Measurements from ENCODE around the gene KLHL21.
"Not testable (repeated sequence)": the region's sequence is repeated elsewhere in the genome, so short reads cannot be mapped to it uniquely, and the experiment has no call there.

The KLHL21 gene

DNA sequence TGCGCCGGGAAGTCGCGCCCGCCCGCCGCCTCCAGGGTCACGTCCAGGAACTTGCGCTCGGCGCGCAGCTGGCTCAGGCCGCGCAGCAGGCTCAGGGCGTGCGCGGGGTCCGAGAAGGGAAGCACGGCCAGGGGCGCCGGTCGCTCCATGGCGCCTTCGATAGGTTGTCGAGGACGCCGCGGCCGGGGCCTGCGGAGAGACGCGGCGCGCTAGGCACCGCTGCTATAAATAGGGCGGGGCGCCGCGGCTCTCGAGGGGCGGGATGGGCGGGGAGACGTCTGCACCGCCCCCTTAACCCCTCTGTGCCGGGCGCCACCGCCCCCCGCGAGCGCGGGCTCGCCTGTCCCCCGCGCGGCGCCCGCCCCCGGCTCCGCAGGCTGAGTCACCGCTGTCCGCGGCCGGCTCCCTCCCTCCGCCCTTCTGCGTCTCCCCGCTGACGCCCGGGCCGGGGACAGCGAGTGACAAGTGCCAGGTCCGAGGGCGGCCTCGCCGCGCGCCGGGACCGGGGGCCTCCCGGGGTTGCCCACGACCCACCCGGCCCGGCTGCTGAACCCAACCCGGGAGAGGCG, at the start of gene KLHL21:
Gene KLHL21 (minus strand): TSS at position 201 of the 569 bp plus-strand sequence. CDS start 52 bp downstream, at position 149.
- TF ChIP-seq, protein P1, sequence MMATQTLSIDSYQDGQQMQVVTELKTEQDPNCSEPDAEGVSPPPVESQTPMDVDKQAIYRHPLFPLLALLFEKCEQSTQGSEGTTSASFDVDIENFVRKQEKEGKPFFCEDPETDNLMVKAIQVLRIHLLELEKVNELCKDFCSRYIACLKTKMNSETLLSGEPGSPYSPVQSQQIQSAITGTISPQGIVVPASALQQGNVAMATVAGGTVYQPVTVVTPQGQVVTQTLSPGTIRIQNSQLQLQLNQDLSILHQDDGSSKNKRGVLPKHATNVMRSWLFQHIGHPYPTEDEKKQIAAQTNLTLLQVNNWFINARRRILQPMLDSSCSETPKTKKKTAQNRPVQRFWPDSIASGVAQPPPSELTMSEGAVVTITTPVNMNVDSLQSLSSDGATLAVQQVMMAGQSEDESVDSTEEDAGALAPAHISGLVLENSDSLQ (IDR thresholded peaks at IDR 0.05): no peak
- peak; percentile 43; the same call in 1 of the 2 replicates for TF ChIP-seq FOXM1 (IDR thresholded peaks at IDR 0.05; ENCODE audit: borderline replicate concordance)
- peak; percentile 81 for DNase-seq (ENCODE audit: extremely low spot score)
- ChIA-PET CTCF (interaction anchor here (1.3 kb wide), 1 partner anchor 48 kb away, joined by 3 read pairs; the partner anchor contains the start of gene NOL9), POLR2A (interaction anchor here (0.7 to 6.1 kb wide), 11 partner anchors 9 to 95 kb away, joined by 3 to 55 read pairs (median 5); partner anchors contain the start of genes NOL9, PHF13, TAS1R1 and ZBTB48)

GRCh38 chr1:6651909-6652308, 49.2 kb upstream of the KLHL21 start:
- TF ChIP-seq NFRKB (IDR thresholded peaks at IDR 0.05): no peak
- no peak for TF ChIP-seq BHLHE40 (IDR thresholded peaks at IDR 0.05; ENCODE audit: borderline replicate concordance)
- no peak for TF ChIP-seq SUZ12 (IDR thresholded peaks at IDR 0.05)
- no peak for TF ChIP-seq SP1 (IDR thresholded peaks at IDR 0.05)
- no peak for TF ChIP-seq CTBP1 (IDR thresholded peaks at IDR 0.05; ENCODE audit: borderline replicate concordance)
- TF ChIP-seq FOXA1 (IDR thresholded peaks at IDR 0.05): no peak
- TF ChIP-seq ELF4 (IDR thresholded peaks at IDR 0.05): no peak
- TF ChIP-seq ZNF384 (IDR thresholded peaks at IDR 0.05): no peak
- TF ChIP-seq HDGF (IDR thresholded peaks at IDR 0.05; ENCODE audit: borderline replicate concordance): no peak
- TF ChIP-seq FOXK2 (IDR thresholded peaks at IDR 0.05): no peak
- no peak for TF ChIP-seq L3MBTL2 (conservative IDR thresholded peaks at IDR 0.05)
- TF ChIP-seq TARDBP (IDR thresholded peaks at IDR 0.05): no peak
- TF ChIP-seq, protein P1 (IDR thresholded peaks at IDR 0.05): no peak
- no peak for TF ChIP-seq LEF1 (IDR thresholded peaks at IDR 0.05; ENCODE audit: borderline replicate concordance)
- no peak for TF ChIP-seq FOXM1 (IDR thresholded peaks at IDR 0.05; ENCODE audit: borderline replicate concordance)
- ChIA-PET CTCF (no interaction called here), POLR2A (no interaction called here)
- no peak for DNase-seq (ENCODE audit: extremely low spot score)

DNA sequence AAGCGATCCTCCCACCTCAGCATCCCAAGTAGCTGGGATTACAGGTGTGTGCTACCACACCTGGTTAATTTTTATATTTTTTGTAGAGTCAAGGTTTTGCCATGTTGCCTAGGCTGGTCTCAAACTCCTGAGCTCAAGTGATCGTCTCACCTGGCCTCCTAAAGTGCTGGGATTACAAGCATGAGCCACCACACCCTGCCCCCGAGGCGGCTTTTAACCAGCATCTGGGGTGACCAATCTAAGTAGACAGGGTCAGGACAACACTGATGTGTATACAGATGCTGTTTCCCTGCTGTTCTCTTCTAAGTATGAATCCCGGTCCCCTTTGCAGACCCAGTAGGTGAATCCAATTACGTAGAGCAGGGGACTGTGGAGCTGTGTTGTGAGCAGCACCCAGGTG, 45.9 kb upstream of the KLHL21 start:
- ChIA-PET CTCF (no interaction called here), POLR2A (no interaction called here)
- no peak for DNase-seq (ENCODE audit: extremely low spot score)
- TF ChIP-seq TARDBP (IDR thresholded peaks at IDR 0.05) (no peak), NFRKB (IDR thresholded peaks at IDR 0.05) (no peak), ZNF384 (IDR thresholded peaks at IDR 0.05) (no peak), BHLHE40 (IDR thresholded peaks at IDR 0.05; ENCODE audit: borderline replicate concordance) (no peak), SUZ12 (IDR thresholded peaks at IDR 0.05) (no peak), FOXK2 (IDR thresholded peaks at IDR 0.05) (no peak), FOXA1 (IDR thresholded peaks at IDR 0.05) (no peak), CTBP1 (IDR thresholded peaks at IDR 0.05; ENCODE audit: borderline replicate concordance) (no peak), HDGF (IDR thresholded peaks at IDR 0.05; ENCODE audit: borderline replicate concordance) (no peak), FOXM1 (IDR thresholded peaks at IDR 0.05; ENCODE audit: borderline replicate concordance) (no peak), LEF1 (IDR thresholded peaks at IDR 0.05; ENCODE audit: borderline replicate concordance) (no peak), ARNT (IDR thresholded peaks at IDR 0.05) (no peak), SP1 (IDR thresholded peaks at IDR 0.05) (no peak), L3MBTL2 (conservative IDR thresholded peaks at IDR 0.05) (no peak), ELF4 (IDR thresholded peaks at IDR 0.05) (no peak)
- TF ChIP-seq, protein P1 (IDR thresholded peaks at IDR 0.05): no peak

- no peak for TF ChIP-seq L3MBTL2 (conservative IDR thresholded peaks at IDR 0.05)
- TF ChIP-seq ELF4 (IDR thresholded peaks at IDR 0.05): no peak
- TF ChIP-seq LEF1 (IDR thresholded peaks at IDR 0.05; ENCODE audit: borderline replicate concordance): no peak
- no peak for TF ChIP-seq SUZ12 (IDR thresholded peaks at IDR 0.05)
- TF ChIP-seq NFRKB (IDR thresholded peaks at IDR 0.05): no peak
- ChIA-PET CTCF (interaction anchor here (0.7 to 1.8 kb wide), 10 partner anchors 9 to 155 kb away, joined by 3 to 7 read pairs (median 4); partner anchors contain the start of genes PLEKHG5 and TAS1R1), POLR2A (no interaction called here)
- DNase-seq (ENCODE audit: extremely low spot score): peak; percentile 70
These were observed 44.0 kb upstream of the KLHL21 start for GRCh38 chr1:6646499-6647148.

- POLR2A ChIA-PET: no interaction called here
- CTCF ChIA-PET: interaction anchor here (1.3 kb wide), 1 partner anchor 155 kb away, joined by 3 read pairs; no protein-coding TSS in a partner anchor
- DNase-seq (ENCODE audit: extremely low spot score): no peak
- TF ChIP-seq FOXA1 (IDR thresholded peaks at IDR 0.05): no peak
- no peak for TF ChIP-seq BHLHE40 (IDR thresholded peaks at IDR 0.05; ENCODE audit: borderline replicate concordance)
- TF ChIP-seq ELF4 (IDR thresholded peaks at IDR 0.05): no peak
- TF ChIP-seq, protein P1 (IDR thresholded peaks at IDR 0.05): no peak
- no peak for TF ChIP-seq L3MBTL2 (conservative IDR thresholded peaks at IDR 0.05)
- no peak for TF ChIP-seq HDGF (IDR thresholded peaks at IDR 0.05; ENCODE audit: borderline replicate concordance)
- no peak for TF ChIP-seq FOXM1 (IDR thresholded peaks at IDR 0.05; ENCODE audit: borderline replicate concordance)
These were observed 42.3 kb upstream of the KLHL21 start for GRCh38 chr1:6645018-6645417.

- ChIA-PET CTCF (interaction anchor here (0.6 kb wide), 1 partner anchor 320 kb away, joined by 3 read pairs; no protein-coding TSS in a partner anchor), POLR2A (interaction anchor here (0.6 kb wide), 1 partner anchor 56 kb away, joined by 3 read pairs; no protein-coding TSS in a partner anchor)
- not testable (repeated sequence) for DNase-seq (ENCODE audit: extremely low spot score)
These were observed 38.2 kb upstream of the KLHL21 start for GRCh38 chr1:6640867-6641266.

Measured in HEK293T (cell line).